Retina (tissue), 1 donor: Measurements from ENCODE around the gene CSTPP1.

Experiments used
- DNase-seq: peaks from one replicate; pipeline ENCODE4 v3.0.0-alpha.2; 2016

CSTPP1 gene

GRCh38 chr11:47165253-47165840 is 228.8 kb downstream of the CSTPP1 start:
- no peak for DNase-seq

- DNase-seq: no peak
Observed at GRCh38 chr11:47166368-47166767, 229.8 kb downstream of the CSTPP1 start.

- DNase-seq: no peak
Observed at GRCh38 chr11:47171061-47171838, 234.7 kb downstream of the CSTPP1 start.

- DNase-seq: no peak
Observed at GRCh38 chr11:47171856-47172255, 235.3 kb downstream of the CSTPP1 start.

GRCh38 chr11:47172740-47173336 is 236.3 kb downstream of the CSTPP1 start:
- DNase-seq: no peak

GRCh38 chr11:47175746-47176327 is 239.3 kb downstream of the CSTPP1 start:
- no peak for DNase-seq

- DNase-seq: peak; percentile 97
Observed at GRCh38 chr11:47176328-47177228, 240.0 kb downstream of the CSTPP1 start, which contains the start of gene ARFGAP2. Gene ARFGAP2, minus strand, starts transcription at chr11:47176879. Its CDS starts 26 bp downstream, at chr11:47176853.

- peak; percentile 91 for DNase-seq
Observed at GRCh38 chr11:47177229-47177845, 240.8 kb downstream of the CSTPP1 start.

GRCh38 chr11:47177846-47178245 is 241.3 kb downstream of the CSTPP1 start:
- DNase-seq: no peak

- no peak for DNase-seq
Observed at GRCh38 chr11:47178316-47178715, 241.8 kb downstream of the CSTPP1 start.

- no peak for DNase-seq
Observed at GRCh38 chr11:47178737-47179654, 242.4 kb downstream of the CSTPP1 start.

GRCh38 chr11:47179655-47179991 is 243.1 kb downstream of the CSTPP1 start:
- DNase-seq: peak; percentile 45

GRCh38 chr11:47180006-47180787 is 243.6 kb downstream of the CSTPP1 start:
- no peak for DNase-seq

- no peak for DNase-seq
Observed at GRCh38 chr11:47181271-47181670, 244.7 kb downstream of the CSTPP1 start.

GRCh38 chr11:47182380-47182779 is 245.8 kb downstream of the CSTPP1 start:
- DNase-seq: no peak

- no peak for DNase-seq
Observed at GRCh38 chr11:47183031-47183856, 246.7 kb downstream of the CSTPP1 start.

- DNase-seq: no peak
Observed at GRCh38 chr11:47183969-47184368, 247.4 kb downstream of the CSTPP1 start.

GRCh38 chr11:47184711-47185304 is 248.2 kb downstream of the CSTPP1 start:
- DNase-seq: peak; percentile 57
